Uterus (tissue), 4 donors: ENCODE data around the gene ADISSP. TPM values are rescaled to one million over a fixed set of nuclear protein-coding genes. Genes with fewer than 3 reads are reported as not detected.

Source experiments
- DNase-seq, 2 donors: peaks; one replicate each; pipeline ENCODE4 v3.0.0-alpha.2; 2019 to 2020
- H3K27ac ChIP-seq, 2 donors: fragments of 200-600 bp; sonication (generic); 1 replicate in 1 of 2; 2 replicates in 1 of 2; pipeline ENCODE4 v1.5.1; 2016 to 2018
- H3K27me3 ChIP-seq, 2 donors: fragments of 200-600 bp; sonication (generic); one replicate each; pipeline ENCODE4 v1.5.1; 2018 to 2019; ENCODE audit warnings: control low read depth in 1 of 2
- H3K36me3 ChIP-seq, 2 donors: fragments of 200-600 bp; sonication (generic); one replicate each; pipeline ENCODE4 v1.5.1; 2019; ENCODE audit warnings: control low read depth in 1 of 2
- H3K4me1 ChIP-seq, 2 donors: fragments of 200-600 bp; sonication (generic); one replicate each; pipeline ENCODE4 v1.5.1; 2018 to 2019; ENCODE audit warnings: control low read depth in 1 of 2
- H3K4me3 ChIP-seq, 2 donors: fragments of 200-600 bp; sonication (generic); 1 replicate in 1 of 2; 2 replicates in 1 of 2; pipeline ENCODE4 v1.5.1; 2018 to 2019; ENCODE audit warnings: mild to moderate bottlenecking in 1 of 2
- H3K9me3 ChIP-seq, 2 donors: fragments of 200-600 bp; sonication (generic); one replicate each; pipeline ENCODE4 v1.5.1; 2019; ENCODE audit warnings: control low read depth in 1 of 2
- POLR2A ChIP-seq, 2 donors: fragments of 450-650 bp; IDR thresholded peaks; one replicate each; pipeline ENCODE4 v1.6.1; 2016; ENCODE audit warnings: antibody characterized with exemption in 2 of 2, mild to moderate bottlenecking in 1 of 2, moderate library complexity in 1 of 2
- intact Hi-C: fragments of 100-400 bp; cut with DNase I; formaldehyde crosslinking; loops from one replicate; pipeline ENCODE4 v1.15.1; 2023; ENCODE audit warnings: low total_unique reads
- total RNA-seq, 4 donors: library from RNA; depleted of rRNA in 3 of 4; stranded (reverse); fragments of >200 nt in 3 of 4; gene quantifications; one replicate each; pipeline versions ENCODE4 v1.1.0 to v1.2.4, GENCODE V29; 2014 to 2023
- TF ChIP-seq, protein P1 (sequence below), 4 experiments: fragments of 200-600 bp in 2 of 4; fragments of 450-650 bp in 2 of 4; sonication (generic) in 2 of 4; IDR thresholded peaks; one replicate each; pipeline ENCODE4 v1.5.1; 2016 to 2019; ENCODE audit warnings: antibody characterized with exemption in 4 of 4, mild to moderate bottlenecking in 2 of 4, moderate library complexity in 1 of 4
- donor health status: DM: yes; HTN: yes; CAD: no.

The ADISSP gene
- total RNA-seq, 4 donors from 2014 or later: 4.1 to 45.9 (median 34.8) TPM

GRCh38 chr20:3705970-3706739 is 61.4 kb downstream of the ADISSP start:
- TF ChIP-seq, protein P1, sequence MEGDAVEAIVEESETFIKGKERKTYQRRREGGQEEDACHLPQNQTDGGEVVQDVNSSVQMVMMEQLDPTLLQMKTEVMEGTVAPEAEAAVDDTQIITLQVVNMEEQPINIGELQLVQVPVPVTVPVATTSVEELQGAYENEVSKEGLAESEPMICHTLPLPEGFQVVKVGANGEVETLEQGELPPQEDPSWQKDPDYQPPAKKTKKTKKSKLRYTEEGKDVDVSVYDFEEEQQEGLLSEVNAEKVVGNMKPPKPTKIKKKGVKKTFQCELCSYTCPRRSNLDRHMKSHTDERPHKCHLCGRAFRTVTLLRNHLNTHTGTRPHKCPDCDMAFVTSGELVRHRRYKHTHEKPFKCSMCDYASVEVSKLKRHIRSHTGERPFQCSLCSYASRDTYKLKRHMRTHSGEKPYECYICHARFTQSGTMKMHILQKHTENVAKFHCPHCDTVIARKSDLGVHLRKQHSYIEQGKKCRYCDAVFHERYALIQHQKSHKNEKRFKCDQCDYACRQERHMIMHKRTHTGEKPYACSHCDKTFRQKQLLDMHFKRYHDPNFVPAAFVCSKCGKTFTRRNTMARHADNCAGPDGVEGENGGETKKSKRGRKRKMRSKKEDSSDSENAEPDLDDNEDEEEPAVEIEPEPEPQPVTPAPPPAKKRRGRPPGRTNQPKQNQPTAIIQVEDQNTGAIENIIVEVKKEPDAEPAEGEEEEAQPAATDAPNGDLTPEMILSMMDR (IDR thresholded peaks at IDR 0.05): no peak
- no peak for TF ChIP-seq POLR2A (IDR thresholded peaks at IDR 0.05)
- intact Hi-C loops: no loop called here
- DNase-seq: no peak
- H3K36me3 ChIP-seq: no peaks in the 10 kb centered on the region
- no peaks in the 10 kb centered on the region for H3K9me3 ChIP-seq
- H3K4me3 ChIP-seq: no peak overlapping the region
- H3K27me3 ChIP-seq: no peaks in the 10 kb centered on the region
- H3K4me1 ChIP-seq: no peaks in the 10 kb centered on the region
- H3K27ac ChIP-seq: no peak overlapping the region

DNA sequence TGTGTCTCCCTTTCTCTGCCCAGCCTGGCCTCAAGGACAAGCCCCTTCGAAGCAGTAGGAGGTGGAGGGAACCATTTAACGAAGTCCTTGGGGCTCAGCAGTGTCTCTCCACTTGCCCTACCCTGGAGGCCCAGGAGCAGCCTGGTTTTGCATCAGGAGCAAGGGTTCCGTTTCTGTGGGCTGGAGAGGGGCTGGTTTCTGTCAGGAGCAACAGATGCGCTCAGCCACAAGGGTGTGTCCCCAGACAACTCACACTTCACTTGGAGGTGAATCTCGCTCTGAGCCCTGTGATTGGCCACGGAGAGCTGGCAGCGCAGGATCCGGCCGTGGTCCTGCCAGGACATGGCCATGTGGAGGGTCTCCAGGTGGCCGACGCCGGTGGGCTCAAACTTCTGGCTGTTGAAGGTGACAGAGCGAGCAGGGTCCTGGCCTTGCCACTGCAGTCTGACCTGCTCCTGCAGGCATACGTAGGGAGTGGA is 62.0 kb downstream of the ADISSP start:
- Histone ChIP-seq H3K4me3 (no peak overlapping the region), H3K36me3 (no peaks in the 10 kb centered on the region), H3K9me3 (no peaks in the 10 kb centered on the region), H3K27me3 (no peaks in the 10 kb centered on the region), H3K4me1 (no peaks in the 10 kb centered on the region), H3K27ac (no peak overlapping the region)
- no peak for TF ChIP-seq POLR2A (IDR thresholded peaks at IDR 0.05)
- DNase-seq: no peak
- intact Hi-C loops: no loop called here

GRCh38 chr20:3704087-3704486 is 63.5 kb downstream of the ADISSP start:
- no peaks in the 10 kb centered on the region for H3K4me1 ChIP-seq
- no peak overlapping the region for H3K27ac ChIP-seq
- H3K36me3 ChIP-seq: no peaks in the 10 kb centered on the region
- TF ChIP-seq, protein P1 (IDR thresholded peaks at IDR 0.05): no peak
- TF ChIP-seq POLR2A (IDR thresholded peaks at IDR 0.05): no peak
- H3K4me3 ChIP-seq: no peak overlapping the region
- intact Hi-C loops: no loop called here
- H3K27me3 ChIP-seq: no peaks in the 10 kb centered on the region
- no peak for DNase-seq
- H3K9me3 ChIP-seq: no peaks in the 10 kb centered on the region

Other genes with a start within 250 kb of the ADISSP start
- gene GFRA4, start 104.4 kb downstream of the ADISSP start, total RNA-seq: not detected
- gene ADAM33, start 85.7 kb downstream of the ADISSP start, total RNA-seq: 100 to 1,000 TPM in 2 of 4 donors, 10 to 100 TPM in 2; 66.5 to 215 (median 128) TPM
- 1 to 10 TPM; 1.0 to 7.9 (median 3.4) TPM for gene SIGLEC1, start 55.2 kb downstream of the ADISSP start, total RNA-seq
- gene HSPA12B, start 35.1 kb downstream of the ADISSP start, total RNA-seq: 10 to 100 TPM in 3 of 4 donors, 1 to 10 TPM in 1; 4.7 to 46.2 (median 27.6) TPM
- 1 to 10 TPM in 1 of 4 donors, under 1 TPM in 2, not detected in 1; 0.26 to 1.3 (median 0.37) TPM for gene SPEF1, start 13.7 kb upstream of the ADISSP start, total RNA-seq
- gene CENPB, start 19.0 kb upstream of the ADISSP start, total RNA-seq: 100 to 1,000 TPM in 2 of 4 donors, 10 to 100 TPM in 2; 18.2 to 127 (median 85.2) TPM
- gene CDC25B, start 28.6 kb upstream of the ADISSP start, total RNA-seq: 10 to 100 TPM; 13.2 to 72.8 (median 25.5) TPM
- 10 to 100 TPM in 2 of 4 donors, 1 to 10 TPM in 1, under 1 TPM in 1; under 0.01 to 18.6 (median 9.5) TPM for gene AP5S1, start 52.8 kb upstream of the ADISSP start, total RNA-seq
- gene MAVS, start 79.1 kb upstream of the ADISSP start, total RNA-seq: 10 to 100 TPM in 3 of 4 donors, 1 to 10 TPM in 1; 7.4 to 43.2 (median 13.7) TPM
- 10 to 100 TPM; 18.2 to 82.0 (median 53.5) TPM for gene PANK2, start 121.6 kb upstream of the ADISSP start, total RNA-seq
- gene RNF24, start 247.8 kb upstream of the ADISSP start, total RNA-seq: 10 to 100 TPM in 3 of 4 donors, 1 to 10 TPM in 1; 2.3 to 23.8 (median 16.9) TPM